ENCODE data around the gene PROM1. TPM values are rescaled to one million over a fixed set of nuclear protein-coding genes. Genes with fewer than 3 reads are reported as not detected.

Gene PROM1
- total RNA-seq, 1 experiment from 2014 or later: 65.1 TPM

GRCh38 chr4:15968551-15969300, 115.1 kb downstream of the PROM1 start:
- CTCF ChIA-PET: no interaction called here
- H3K4me3 Mint-ChIP-seq: no peak overlapping the region
- no peak for ATAC-seq
- peaks cover 8% of the 10 kb centered on the region for H3K4me1 Mint-ChIP-seq
- H3K27me3 Mint-ChIP-seq (ENCODE audit: low read depth): no peaks in the 10 kb centered on the region; the same call in 1 of the 2 replicates
- H3K27ac Mint-ChIP-seq: no peak overlapping the region
- peaks cover 17% of the 10 kb centered on the region for H3K9me3 Mint-ChIP-seq
- POLR2A ChIA-PET: no interaction called here
- no peak for TF ChIP-seq ERG (CRISPR knock-in tag; IDR thresholded peaks at IDR 0.05)
- TF ChIP-seq, protein P1, sequence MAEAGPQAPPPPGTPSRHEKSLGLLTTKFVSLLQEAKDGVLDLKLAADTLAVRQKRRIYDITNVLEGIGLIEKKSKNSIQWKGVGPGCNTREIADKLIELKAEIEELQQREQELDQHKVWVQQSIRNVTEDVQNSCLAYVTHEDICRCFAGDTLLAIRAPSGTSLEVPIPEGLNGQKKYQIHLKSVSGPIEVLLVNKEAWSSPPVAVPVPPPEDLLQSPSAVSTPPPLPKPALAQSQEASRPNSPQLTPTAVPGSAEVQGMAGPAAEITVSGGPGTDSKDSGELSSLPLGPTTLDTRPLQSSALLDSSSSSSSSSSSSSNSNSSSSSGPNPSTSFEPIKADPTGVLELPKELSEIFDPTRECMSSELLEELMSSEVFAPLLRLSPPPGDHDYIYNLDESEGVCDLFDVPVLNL (CRISPR knock-in tag; IDR thresholded peaks at IDR 0.05; ENCODE audit: borderline replicate concordance, low read depth): no peak
- TF ChIP-seq CBFB (CRISPR knock-in tag; IDR thresholded peaks at IDR 0.05; ENCODE audit: low read depth): no peak
- no peak for TF ChIP-seq ATF1 (CRISPR knock-in tag; IDR thresholded peaks at IDR 0.05)
- no peak for TF ChIP-seq KAT7 (CRISPR knock-in tag; IDR thresholded peaks at IDR 0.05; ENCODE audit: borderline replicate concordance)
- no peak for TF ChIP-seq TEAD4 (CRISPR knock-in tag; IDR thresholded peaks at IDR 0.05)
- TF ChIP-seq, protein P2, sequence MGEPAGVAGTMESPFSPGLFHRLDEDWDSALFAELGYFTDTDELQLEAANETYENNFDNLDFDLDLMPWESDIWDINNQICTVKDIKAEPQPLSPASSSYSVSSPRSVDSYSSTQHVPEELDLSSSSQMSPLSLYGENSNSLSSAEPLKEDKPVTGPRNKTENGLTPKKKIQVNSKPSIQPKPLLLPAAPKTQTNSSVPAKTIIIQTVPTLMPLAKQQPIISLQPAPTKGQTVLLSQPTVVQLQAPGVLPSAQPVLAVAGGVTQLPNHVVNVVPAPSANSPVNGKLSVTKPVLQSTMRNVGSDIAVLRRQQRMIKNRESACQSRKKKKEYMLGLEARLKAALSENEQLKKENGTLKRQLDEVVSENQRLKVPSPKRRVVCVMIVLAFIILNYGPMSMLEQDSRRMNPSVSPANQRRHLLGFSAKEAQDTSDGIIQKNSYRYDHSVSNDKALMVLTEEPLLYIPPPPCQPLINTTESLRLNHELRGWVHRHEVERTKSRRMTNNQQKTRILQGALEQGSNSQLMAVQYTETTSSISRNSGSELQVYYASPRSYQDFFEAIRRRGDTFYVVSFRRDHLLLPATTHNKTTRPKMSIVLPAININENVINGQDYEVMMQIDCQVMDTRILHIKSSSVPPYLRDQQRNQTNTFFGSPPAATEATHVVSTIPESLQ (CRISPR knock-in tag; IDR thresholded peaks at IDR 0.05): no peak
- TF ChIP-seq, protein P3, sequence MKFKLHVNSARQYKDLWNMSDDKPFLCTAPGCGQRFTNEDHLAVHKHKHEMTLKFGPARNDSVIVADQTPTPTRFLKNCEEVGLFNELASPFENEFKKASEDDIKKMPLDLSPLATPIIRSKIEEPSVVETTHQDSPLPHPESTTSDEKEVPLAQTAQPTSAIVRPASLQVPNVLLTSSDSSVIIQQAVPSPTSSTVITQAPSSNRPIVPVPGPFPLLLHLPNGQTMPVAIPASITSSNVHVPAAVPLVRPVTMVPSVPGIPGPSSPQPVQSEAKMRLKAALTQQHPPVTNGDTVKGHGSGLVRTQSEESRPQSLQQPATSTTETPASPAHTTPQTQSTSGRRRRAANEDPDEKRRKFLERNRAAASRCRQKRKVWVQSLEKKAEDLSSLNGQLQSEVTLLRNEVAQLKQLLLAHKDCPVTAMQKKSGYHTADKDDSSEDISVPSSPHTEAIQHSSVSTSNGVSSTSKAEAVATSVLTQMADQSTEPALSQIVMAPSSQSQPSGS (CRISPR knock-in tag; IDR thresholded peaks at IDR 0.05; ENCODE audit: borderline replicate concordance, low read depth): no peak
- TF ChIP-seq, protein P4, sequence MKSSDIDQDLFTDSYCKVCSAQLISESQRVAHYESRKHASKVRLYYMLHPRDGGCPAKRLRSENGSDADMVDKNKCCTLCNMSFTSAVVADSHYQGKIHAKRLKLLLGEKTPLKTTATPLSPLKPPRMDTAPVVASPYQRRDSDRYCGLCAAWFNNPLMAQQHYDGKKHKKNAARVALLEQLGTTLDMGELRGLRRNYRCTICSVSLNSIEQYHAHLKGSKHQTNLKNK (CRISPR knock-in tag; IDR thresholded peaks at IDR 0.05): no peak
- no peak for TF ChIP-seq FOXP4 (CRISPR knock-in tag; IDR thresholded peaks at IDR 0.05)
- TF ChIP-seq, protein P5, sequence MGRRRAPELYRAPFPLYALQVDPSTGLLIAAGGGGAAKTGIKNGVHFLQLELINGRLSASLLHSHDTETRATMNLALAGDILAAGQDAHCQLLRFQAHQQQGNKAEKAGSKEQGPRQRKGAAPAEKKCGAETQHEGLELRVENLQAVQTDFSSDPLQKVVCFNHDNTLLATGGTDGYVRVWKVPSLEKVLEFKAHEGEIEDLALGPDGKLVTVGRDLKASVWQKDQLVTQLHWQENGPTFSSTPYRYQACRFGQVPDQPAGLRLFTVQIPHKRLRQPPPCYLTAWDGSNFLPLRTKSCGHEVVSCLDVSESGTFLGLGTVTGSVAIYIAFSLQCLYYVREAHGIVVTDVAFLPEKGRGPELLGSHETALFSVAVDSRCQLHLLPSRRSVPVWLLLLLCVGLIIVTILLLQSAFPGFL (CRISPR knock-in tag; IDR thresholded peaks at IDR 0.05; ENCODE audit: borderline replicate concordance): no peak
- TF ChIP-seq JAZF1 (CRISPR knock-in tag; IDR thresholded peaks at IDR 0.05): no peak
- no peak for TF ChIP-seq ZNF138 (CRISPR knock-in tag; conservative IDR thresholded peaks at IDR 0.05)
- peaks cover 33% of the 10 kb centered on the region for H3K36me3 Mint-ChIP-seq
- no peak for DNase-seq (ENCODE audit: low spot score)

DNA sequence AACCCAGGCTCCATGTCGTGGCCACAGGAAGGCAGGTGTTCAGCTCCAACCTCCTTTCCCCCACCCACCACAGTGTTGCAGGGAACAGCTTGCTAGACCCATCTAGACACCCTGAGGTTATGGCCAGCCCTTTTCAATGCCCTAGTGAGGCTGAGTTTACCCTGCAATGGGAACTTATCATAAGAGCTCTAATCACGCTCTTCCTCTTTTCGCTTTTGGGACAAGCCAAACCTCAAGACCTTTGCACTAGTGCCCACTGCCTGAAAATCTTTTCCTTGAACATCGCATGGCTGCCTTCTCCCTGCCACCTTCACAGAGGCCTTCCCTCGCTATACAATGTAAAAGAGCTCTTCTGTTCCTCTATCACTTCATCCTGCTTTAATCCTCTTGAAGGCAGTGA, 118.5 kb downstream of the PROM1 start:
- H3K27me3 Mint-ChIP-seq (ENCODE audit: low read depth): no peaks in the 10 kb centered on the region; the same call in 1 of the 2 replicates
- ChIA-PET CTCF (interaction anchor here (1.7 to 4.5 kb wide), 5 partner anchors 9 to 300 kb away, joined by 10 to 63 read pairs (median 32); no protein-coding TSS in a partner anchor), POLR2A (no interaction called here)
- no peak overlapping the region for H3K4me3 Mint-ChIP-seq
- H3K4me1 Mint-ChIP-seq: peaks cover 15% of the 10 kb centered on the region
- no peak overlapping the region for H3K27ac Mint-ChIP-seq
- peaks cover 17% of the 10 kb centered on the region for H3K9me3 Mint-ChIP-seq
- no peak for TF ChIP-seq ZBTB43 (CRISPR knock-in tag; IDR thresholded peaks at IDR 0.05)
- no peak for TF ChIP-seq JUN (CRISPR knock-in tag; IDR thresholded peaks at IDR 0.05)
- TF ChIP-seq ZNF138 (CRISPR knock-in tag; conservative IDR thresholded peaks at IDR 0.05): no peak
- TF ChIP-seq PRRX2 (CRISPR knock-in tag; IDR thresholded peaks at IDR 0.05): no peak
- H3K36me3 Mint-ChIP-seq: peaks cover 30% of the 10 kb centered on the region
- no peak for ATAC-seq
- DNase-seq (ENCODE audit: low spot score): no peak
